Breast epithelium (tissue), 3 donors: ENCODE results near the gene PROZ.

ENCODE experiments used
- POLR2AphosphoS5 ChIP-seq, 3 donors: sonication (generic); formaldehyde crosslinking; IDR thresholded peaks; one replicate each; pipeline ENCODE4 v1.6.1; 2017; ENCODE audit warnings: antibody characterized with exemption in 3 of 3
- TF ChIP-seq, protein P1 (sequence below), 3 donors: fragments of 450-650 bp; IDR thresholded peaks; one replicate each; pipeline ENCODE4 v1.5.1; 2016 to 2017; ENCODE audit warnings: antibody characterized with exemption in 3 of 3, mild to moderate bottlenecking in 3 of 3, moderate library complexity in 3 of 3

DNA sequence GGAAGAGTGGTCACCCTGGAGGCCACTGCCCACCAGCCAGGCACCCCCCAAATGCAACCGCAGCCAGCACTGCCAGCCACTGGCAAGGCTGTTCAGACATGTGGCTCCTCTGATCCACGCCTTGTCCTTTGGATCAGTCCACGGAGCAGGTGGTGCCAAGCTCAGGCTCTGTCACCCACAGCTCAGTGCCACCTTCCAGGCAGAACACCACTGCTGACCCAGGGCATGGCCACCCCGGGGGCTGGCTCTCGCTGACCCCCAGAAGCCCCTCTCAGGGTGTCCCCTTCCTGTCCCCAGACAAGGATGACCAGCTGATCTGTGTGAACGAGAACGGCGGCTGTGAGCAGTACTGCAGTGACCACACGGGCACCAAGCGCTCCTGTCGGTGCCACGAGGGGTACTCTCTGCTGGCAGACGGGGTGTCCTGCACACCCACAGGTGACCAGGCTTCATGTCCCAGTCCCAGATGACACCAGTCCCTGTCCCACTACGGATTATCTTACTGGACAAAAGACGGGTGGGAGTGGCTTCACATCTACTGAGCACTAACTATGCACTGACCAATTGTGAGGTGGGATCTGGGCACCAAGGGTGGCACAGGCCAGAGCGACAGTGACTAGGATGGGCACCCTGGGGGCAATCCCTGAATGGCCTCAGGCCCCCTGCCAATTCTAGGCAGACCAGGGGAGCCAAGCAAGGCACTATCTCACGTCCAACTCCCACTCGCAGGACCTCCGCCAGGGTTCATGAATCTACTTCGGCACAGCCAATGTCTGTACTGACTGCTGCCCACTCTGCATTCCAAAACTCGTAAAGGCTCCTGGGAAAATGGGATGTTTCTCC is 42.9 kb upstream of the PROZ start:
- TF ChIP-seq, protein P1, sequence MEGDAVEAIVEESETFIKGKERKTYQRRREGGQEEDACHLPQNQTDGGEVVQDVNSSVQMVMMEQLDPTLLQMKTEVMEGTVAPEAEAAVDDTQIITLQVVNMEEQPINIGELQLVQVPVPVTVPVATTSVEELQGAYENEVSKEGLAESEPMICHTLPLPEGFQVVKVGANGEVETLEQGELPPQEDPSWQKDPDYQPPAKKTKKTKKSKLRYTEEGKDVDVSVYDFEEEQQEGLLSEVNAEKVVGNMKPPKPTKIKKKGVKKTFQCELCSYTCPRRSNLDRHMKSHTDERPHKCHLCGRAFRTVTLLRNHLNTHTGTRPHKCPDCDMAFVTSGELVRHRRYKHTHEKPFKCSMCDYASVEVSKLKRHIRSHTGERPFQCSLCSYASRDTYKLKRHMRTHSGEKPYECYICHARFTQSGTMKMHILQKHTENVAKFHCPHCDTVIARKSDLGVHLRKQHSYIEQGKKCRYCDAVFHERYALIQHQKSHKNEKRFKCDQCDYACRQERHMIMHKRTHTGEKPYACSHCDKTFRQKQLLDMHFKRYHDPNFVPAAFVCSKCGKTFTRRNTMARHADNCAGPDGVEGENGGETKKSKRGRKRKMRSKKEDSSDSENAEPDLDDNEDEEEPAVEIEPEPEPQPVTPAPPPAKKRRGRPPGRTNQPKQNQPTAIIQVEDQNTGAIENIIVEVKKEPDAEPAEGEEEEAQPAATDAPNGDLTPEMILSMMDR (IDR thresholded peaks at IDR 0.05), result no peak
- TF ChIP-seq POLR2AphosphoS5 (IDR thresholded peaks at IDR 0.05), result no peak
